Endodermal cell (in vitro differentiated cells): Measurements from ENCODE around the gene ADNP. TPM values are rescaled to one million over a fixed set of nuclear protein-coding genes. Genes with fewer than 3 reads are reported as not detected.

ENCODE experiments used
- DNase-seq: peaks from one replicate; pipeline ENCODE4 v3.0.0-alpha.2; 2017
- H3K27ac ChIP-seq: 2 replicates; pipeline ENCODE4 v1.5.1; 2013; ENCODE audit warnings: mild to moderate bottlenecking, low read depth, low read length, moderate library complexity
- H3K27me3 ChIP-seq: 2 replicates; pipeline ENCODE4 v1.6.1; 2013; ENCODE audit warnings: mild to moderate bottlenecking, low read length, moderate library complexity; ENCODE audit not compliant: insufficient read depth, control insufficient read depth, poor library complexity, severe bottlenecking
- H3K36me3 ChIP-seq: 2 replicates; pipeline ENCODE4 v1.7.0; 2013; ENCODE audit warnings: mild to moderate bottlenecking, low read length, moderate library complexity; ENCODE audit not compliant: control insufficient read depth, insufficient read depth
- H3K4me1 ChIP-seq: one replicate; pipeline ENCODE4 v1.7.0; 2013; ENCODE audit warnings: low read length; ENCODE audit not compliant: control insufficient read depth, insufficient read depth
- H3K4me3 ChIP-seq: 2 replicates; pipeline ENCODE4 v1.5.1; 2013; ENCODE audit warnings: mild to moderate bottlenecking, low read length, moderate library complexity
- H3K9ac ChIP-seq: 2 replicates; pipeline ENCODE4 v1.6.1; 2013; ENCODE audit warnings: mild to moderate bottlenecking, low read length, moderate library complexity; ENCODE audit not compliant: poor library complexity, severe bottlenecking; ENCODE audit errors: extremely low read depth
- H3K9me3 ChIP-seq: 2 replicates; pipeline ENCODE4 v1.6.1; 2013; ENCODE audit warnings: mild to moderate bottlenecking, low read length, moderate library complexity; ENCODE audit not compliant: control insufficient read depth
- H3K27ac Mint-ChIP-seq: 2 replicates; pipeline ENCODE4 v1.8.0; 2020; ENCODE audit warnings: mixed read lengths
- H3K27me3 Mint-ChIP-seq: 2 replicates; pipeline ENCODE4 v1.8.0; 2021; ENCODE audit warnings: mild to moderate bottlenecking, mixed read lengths; ENCODE audit not compliant: insufficient read depth
- H3K36me3 Mint-ChIP-seq: 2 replicates; pipeline ENCODE4 v1.8.0; 2020; ENCODE audit warnings: low read depth, mixed read lengths
- H3K4me1 Mint-ChIP-seq: 2 replicates; pipeline ENCODE4 v1.8.0; 2020; ENCODE audit warnings: mixed read lengths
- H3K4me3 Mint-ChIP-seq: 2 replicates; pipeline ENCODE4 v1.8.0; 2020; ENCODE audit warnings: mild to moderate bottlenecking, moderate library complexity, mixed read lengths
- H3K9me3 Mint-ChIP-seq: 2 replicates; pipeline ENCODE4 v1.8.0; 2020; ENCODE audit warnings: mild to moderate bottlenecking, mixed read lengths
- CTCF ChIP-seq: fragments of 200-600 bp; sonication (generic); conservative IDR thresholded peaks from 2 replicates; pipeline ENCODE4 v1.5.0; 2021; ENCODE audit warnings: antibody characterized with exemption, mild to moderate bottlenecking
- WGBS, 2 experiments: methylation state at CpG; one replicate each; pipeline versions ENCODE4 v1.1.5 to v1.1.7; 2013; ENCODE audit warnings: missing lambda C conversion rate in 2 of 2, mixed read lengths in 1 of 2; ENCODE audit not compliant: insufficient coverage in 1 of 2, insufficient read length in 1 of 2; 5-methylcytosine and 5-hydroxymethylcytosine counted together
- total RNA-seq, 2 donors: library from RNA; stranded (reverse); fragmentation: NEBNext Ultra II Directional in 1 of 2; extraction: Animal tissue kit (Norgen Biotek cat#: 25700) in 1 of 2; gene quantifications; 2 replicates in 1 of 2; 3 replicates in 1 of 2; pipeline ENCODE4 v1.2.1, GENCODE V29; 2021

ADNP gene
- total RNA-seq, 2 donors from 2014 or later, result 136 to 152 TPM

- peaks cover 4% of the 10 kb centered on the region for H3K4me1 Mint-ChIP-seq
Measured at GRCh38 chr20:50842821-50843220, 88.4 kb downstream of the ADNP start.

More at GRCh38 chr20:50842821-50843220, 88.4 kb downstream of the ADNP start:
- no peaks in the 10 kb centered on the region for H3K9me3 ChIP-seq
- H3K27ac Mint-ChIP-seq, result no peak overlapping the region
- H3K27me3 Mint-ChIP-seq, result no peaks in the 10 kb centered on the region
- no peaks in the 10 kb centered on the region for H3K36me3 ChIP-seq
- no peaks in the 10 kb centered on the region for H3K9me3 Mint-ChIP-seq
- DNase-seq, result no peak
- no peak overlapping the region for H3K4me3 ChIP-seq
- no peaks in the 10 kb centered on the region for H3K36me3 Mint-ChIP-seq
- WGBS, 2 experiments, result 90 to 96% methylated on average over 5 of the region's 5 CpGs
- no peak overlapping the region for H3K9ac ChIP-seq
- H3K4me3 Mint-ChIP-seq, result no peak overlapping the region
- H3K4me1 ChIP-seq, result no peaks in the 10 kb centered on the region
- H3K27ac ChIP-seq, result no peak overlapping the region
- H3K27me3 ChIP-seq, result no peaks in the 10 kb centered on the region
- no peak for TF ChIP-seq CTCF

Other genes starting within 250 kb of the ADNP start
- gene RIPOR3, start 239.9 kb downstream of the ADNP start, total RNA-seq, result 1 to 10 TPM in 1 of 2 donors, under 1 TPM in 1; 0.46 to 1.4 TPM
- gene PARD6B, start 199.9 kb downstream of the ADNP start, total RNA-seq, result 10 to 100 TPM; 29.0 to 36.7 TPM
- gene BCAS4, start 136.4 kb downstream of the ADNP start, total RNA-seq, result 10 to 100 TPM in 1 of 2 donors, 1 to 10 TPM in 1; 9.5 to 25.2 TPM
- 10 to 100 TPM; 54.9 to 58.8 TPM for gene DPM1, start 27.1 kb upstream of the ADNP start, total RNA-seq
- 1 to 10 TPM; 4.7 to 5.5 TPM for gene MOCS3, start 27.4 kb upstream of the ADNP start, total RNA-seq
- 100 to 1,000 TPM; 106 to 126 TPM for gene KCNG1, start 91.7 kb upstream of the ADNP start, total RNA-seq